Left lung (tissue), 10 donors: ENCODE data around the gene MOK. TPM values are rescaled to one million over a fixed set of nuclear protein-coding genes. Genes with fewer than 3 reads are reported as not detected.

Experiments
- ATAC-seq: fragments of 200-7000 bp; cut with Tn5 transposase; one replicate; pipeline ENCODE4 v1.9.1; 2020; ENCODE audit warnings: moderate library complexity
- DNase-seq, 4 donors: peaks; one replicate each; pipeline ENCODE4 v3.0.0-alpha.2; 2013 to 2020
- H3K27ac ChIP-seq, 2 donors: fragments of 200-600 bp; sonication (generic) in 1 of 2; one replicate each; pipeline versions ENCODE4 v1.5.0 to v1.8.0; 2020 to 2021
- H3K27me3 ChIP-seq, 2 donors: fragments of 200-600 bp; sonication (generic) in 1 of 2; one replicate each; pipeline versions ENCODE4 v1.5.0 to v1.8.0; 2020 to 2021
- H3K36me3 ChIP-seq, 2 donors: fragments of 200-600 bp; sonication (generic) in 1 of 2; one replicate each; pipeline versions ENCODE4 v1.5.0 to v1.8.0; 2020 to 2021
- H3K4me1 ChIP-seq, 2 donors: fragments of 200-600 bp; one replicate each; pipeline ENCODE4 v1.8.0; 2021
- H3K4me3 ChIP-seq, 2 donors: fragments of 200-600 bp; sonication (generic) in 1 of 2; one replicate each; pipeline versions ENCODE4 v1.5.0 to v1.8.0; 2020 to 2021; ENCODE audit warnings: mild to moderate bottlenecking in 1 of 2
- H3K9me3 ChIP-seq, 2 donors: fragments of 200-600 bp; sonication (generic) in 1 of 2; one replicate each; pipeline versions ENCODE4 v1.5.0 to v1.8.0; 2020 to 2021
- CTCF ChIP-seq, 2 donors: fragments of 200-600 bp; sonication (generic) in 1 of 2; IDR thresholded peaks; one replicate each; pipeline versions ENCODE4 v1.5.0 to v1.8.0; 2021; ENCODE audit warnings: antibody characterized with exemption in 2 of 2
- intact Hi-C, 2 donors: fragments of 100-400 bp; cut with DNase I; formaldehyde crosslinking; loops; one replicate each; pipeline versions ENCODE4 v1.11.2 to v1.14.2; 2022
- polyA plus RNA-seq, 6 donors: library from polyadenylated mRNA; unstranded; fragments of 120-200 nt; gene quantifications; one replicate each; pipeline ENCODE4 v1.2.1, GENCODE V29; 2013; ENCODE audit not compliant: insufficient read length in 6 of 6
- total RNA-seq, 2 donors: library from RNA; stranded (reverse); fragmentation: NEBNext Ultra II Directional; extraction: Animal tissue kit (Norgen Biotek cat#: 25700); gene quantifications; one replicate each; pipeline ENCODE4 v1.2.1, GENCODE V29; 2021
- donor health status: DM: no; HTN: yes; CAD: no.
- donor health status: DM: no; HTN: no; CAD: no.

MOK gene
- total and polyA plus RNA-seq, 8 donors = 8.7 to 39.0 (median 27.3) TPM

- intact Hi-C loops = no loop called here
- H3K36me3 ChIP-seq = peaks cover 0 to 36% of the 10 kb centered on the region in 2 donors
- no peaks in the 10 kb centered on the region for H3K9me3 ChIP-seq
- TF ChIP-seq CTCF (IDR thresholded peaks at IDR 0.05) = no peak
- H3K4me1 ChIP-seq = peaks cover 0 to 10% of the 10 kb centered on the region in 2 donors
- H3K4me3 ChIP-seq = no peak overlapping the region
- no peaks in the 10 kb centered on the region for H3K27me3 ChIP-seq
- no peak for ATAC-seq
- peak in 1 of 4 donors; percentile 65 for DNase-seq
- no peak overlapping the region for H3K27ac ChIP-seq
These were observed 87.0 kb downstream of the MOK start for GRCh38 chr14:102217987-102218421.

GRCh38 chr14:102217399-102217798 lies 87.6 kb downstream of the MOK start:
- DNase-seq = no peak
- Histone ChIP-seq H3K4me3 (no peak overlapping the region), H3K27me3 (no peaks in the 10 kb centered on the region), H3K4me1 (peaks cover 0 to 10% of the 10 kb centered on the region in 2 donors), H3K27ac (no peak overlapping the region), H3K9me3 (no peaks in the 10 kb centered on the region), H3K36me3 (peaks cover 0 to 36% of the 10 kb centered on the region in 2 donors)
- no peak for TF ChIP-seq CTCF (IDR thresholded peaks at IDR 0.05)
- intact Hi-C loops = no loop called here
- ATAC-seq = no peak

- H3K4me3 ChIP-seq = no peak overlapping the region
- peaks cover 0 to 10% of the 10 kb centered on the region in 2 donors for H3K4me1 ChIP-seq
- ATAC-seq (peak; percentile 12), DNase-seq (no peak)
- H3K9me3 ChIP-seq = no peaks in the 10 kb centered on the region
- no peak overlapping the region for H3K27ac ChIP-seq
- intact Hi-C loops = no loop called here
- TF ChIP-seq CTCF (IDR thresholded peaks at IDR 0.05) = no peak
- peaks cover 0 to 36% of the 10 kb centered on the region in 2 donors for H3K36me3 ChIP-seq
- H3K27me3 ChIP-seq = no peaks in the 10 kb centered on the region
These were observed 89.3 kb downstream of the MOK start for GRCh38 chr14:102215576-102216250.

GRCh38 chr14:102215071-102215470 lies 89.9 kb downstream of the MOK start:
- Histone ChIP-seq H3K4me3 (no peak overlapping the region), H3K36me3 (peaks cover 0 to 37% of the 10 kb centered on the region in 2 donors), H3K4me1 (peaks cover 0 to 10% of the 10 kb centered on the region in 2 donors), H3K9me3 (no peaks in the 10 kb centered on the region), H3K27me3 (no peaks in the 10 kb centered on the region), H3K27ac (no peak overlapping the region)
- peak in 2 of 4 donors; percentile 32 to 51 for DNase-seq
- intact Hi-C loops = no loop called here
- ATAC-seq = peak; percentile 38
- no peak for TF ChIP-seq CTCF (IDR thresholded peaks at IDR 0.05)

- DNase-seq (peak in 1 of 4 donors; percentile 73), ATAC-seq (no peak)
- H3K4me3 ChIP-seq = no peak overlapping the region
- no peaks in the 10 kb centered on the region for H3K27me3 ChIP-seq
- H3K9me3 ChIP-seq = no peaks in the 10 kb centered on the region
- TF ChIP-seq CTCF (IDR thresholded peaks at IDR 0.05) = no peak
- H3K4me1 ChIP-seq = peaks cover 0 to 10% of the 10 kb centered on the region in 2 donors
- intact Hi-C loops = no loop called here
- H3K36me3 ChIP-seq = peaks cover 0 to 37% of the 10 kb centered on the region in 2 donors
- no peak overlapping the region for H3K27ac ChIP-seq
These were observed 90.8 kb downstream of the MOK start for GRCh38 chr14:102213984-102214658.
